Measurements from ENCODE around the gene TBC1D23.
"Not testable (repeated sequence)": the region's sequence is repeated elsewhere in the genome, so short reads cannot be mapped to it uniquely, and the experiment has no call there.

Gene TBC1D23

DNA sequence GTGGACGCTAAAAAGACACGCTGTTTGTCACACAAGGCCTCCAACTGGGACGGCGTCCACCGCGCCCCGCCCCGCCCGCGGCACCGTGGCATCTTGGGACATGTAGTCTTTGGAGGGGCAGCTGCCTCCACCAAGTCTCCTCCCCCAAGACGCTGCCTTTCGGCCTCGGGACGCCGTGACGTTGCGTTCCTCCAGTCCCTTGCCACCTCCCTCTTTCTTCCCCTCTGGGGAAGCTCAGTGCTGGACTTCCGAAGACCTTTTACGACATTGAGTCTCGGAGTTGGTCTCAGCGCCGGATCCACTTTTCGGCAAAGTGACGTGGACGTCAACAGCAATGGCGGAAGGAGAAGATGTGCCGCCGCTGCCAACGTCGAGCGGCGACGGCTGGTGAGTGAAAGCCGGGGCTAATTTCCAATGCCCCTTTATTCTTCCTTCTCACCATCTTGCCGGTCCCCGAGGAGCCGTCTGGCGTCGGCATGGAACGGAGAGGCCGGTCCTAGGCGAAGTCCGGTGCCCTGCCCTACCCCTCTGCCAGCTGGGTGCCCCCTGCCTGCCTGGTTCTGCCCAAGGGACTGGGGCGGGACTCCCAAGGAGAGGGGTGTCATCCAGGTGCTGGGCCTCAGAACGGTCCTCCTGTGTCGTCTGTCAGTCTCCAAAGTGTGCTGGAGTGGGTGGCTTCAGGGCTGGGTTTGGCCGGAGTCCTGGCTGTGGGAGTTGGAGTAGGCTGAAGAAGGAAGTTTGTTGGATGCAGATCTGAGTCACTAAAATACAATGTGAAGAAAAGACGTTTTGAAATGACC is at the start of gene TBC1D23:
TBC1D23 (plus strand) TSS at position 308 of the 800 bp plus-strand sequence; CDS start at position 335, 27 bp downstream.
- DNase-seq, result peak; percentile 95

DNA sequence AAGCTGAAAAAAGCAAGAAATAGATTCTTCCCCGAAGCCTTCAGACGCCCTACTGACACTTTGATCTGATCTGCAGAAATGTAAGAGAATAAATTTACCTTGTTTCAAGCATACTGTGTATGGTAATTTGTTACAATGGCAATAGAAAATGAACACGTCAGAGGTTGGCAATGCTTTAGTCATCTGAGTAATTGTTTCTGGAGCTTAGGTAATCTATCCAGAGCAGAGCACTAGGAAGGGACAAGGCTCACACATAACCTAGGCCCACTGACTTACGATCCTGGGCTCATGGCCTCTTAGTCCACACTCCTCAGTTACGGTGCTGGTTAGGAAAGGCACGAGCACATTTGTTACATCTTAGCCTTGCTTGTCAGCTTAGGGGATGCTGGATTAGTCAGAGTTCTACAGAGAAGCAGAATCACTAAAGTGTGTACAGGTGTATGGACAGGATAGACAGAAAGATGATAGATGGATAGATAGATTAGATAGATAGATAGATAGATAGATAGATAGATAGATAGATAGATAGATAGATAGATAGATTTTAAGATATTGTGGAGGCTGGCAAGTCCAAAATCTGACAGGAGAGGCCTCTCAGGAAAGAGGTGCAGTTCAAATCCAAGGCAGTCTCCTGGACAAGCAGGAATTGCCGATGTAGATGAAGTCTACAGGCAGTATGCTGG is 46.8 kb upstream of the TBC1D23 start:
- DNase-seq, result no peak

DNA sequence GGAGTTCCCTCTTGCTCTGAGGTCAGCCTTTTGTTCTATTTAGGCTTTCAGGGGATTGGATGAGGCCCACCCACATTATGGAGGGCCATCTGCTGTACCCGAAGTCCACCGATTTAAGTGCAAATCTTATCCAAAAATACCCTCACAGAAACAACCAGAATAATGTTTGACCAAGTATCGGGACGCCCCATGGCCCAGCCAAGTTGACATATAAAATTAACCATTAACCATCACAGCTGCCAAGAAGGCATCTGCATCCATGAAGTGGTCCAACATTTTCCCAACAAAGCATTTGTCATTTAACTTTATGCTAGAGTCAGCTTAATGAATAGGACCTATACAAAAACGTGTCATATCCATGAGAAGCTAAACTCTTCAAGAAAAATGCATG is 46.2 kb upstream of the TBC1D23 start:
- no peak for DNase-seq

DNA sequence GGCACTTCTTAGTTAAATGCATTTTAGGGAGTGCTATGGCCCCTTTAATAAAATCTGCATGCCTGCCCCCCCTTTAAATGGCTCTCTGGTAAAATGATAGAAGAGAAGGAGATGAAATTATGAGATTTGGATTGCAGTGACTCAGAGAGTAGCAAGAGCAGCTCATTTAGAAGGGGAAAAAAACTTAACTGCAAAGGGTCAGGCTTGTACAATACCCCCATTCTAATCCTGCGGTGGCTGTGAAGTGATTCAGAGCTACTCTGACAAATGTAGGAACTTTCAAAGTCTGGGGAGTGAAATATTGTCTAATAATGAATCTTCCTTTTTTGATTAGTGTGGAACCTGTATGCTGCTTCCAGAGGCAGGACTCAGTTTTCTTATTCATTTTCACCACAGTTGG is 44.1 kb upstream of the TBC1D23 start:
- no peak for DNase-seq

DNA sequence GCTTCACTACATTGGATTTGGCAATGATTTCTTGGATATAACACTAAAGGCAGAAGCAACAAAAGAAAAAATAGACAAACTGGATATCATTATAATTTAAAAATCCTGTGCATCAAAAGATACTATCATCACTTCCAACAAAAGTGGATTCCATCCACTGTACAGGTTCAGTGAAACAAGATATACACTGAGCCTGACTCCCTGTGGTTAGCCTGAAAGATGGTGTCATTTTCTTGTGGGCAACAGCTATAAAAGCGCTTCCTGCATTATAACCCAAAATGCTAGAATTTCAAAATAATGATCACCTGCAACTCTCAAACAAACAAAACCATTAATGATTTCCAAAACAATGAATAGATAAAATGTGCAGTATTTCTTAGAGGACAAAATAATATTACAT is 39.6 kb upstream of the TBC1D23 start:
- DNase-seq, result no peak

DNA sequence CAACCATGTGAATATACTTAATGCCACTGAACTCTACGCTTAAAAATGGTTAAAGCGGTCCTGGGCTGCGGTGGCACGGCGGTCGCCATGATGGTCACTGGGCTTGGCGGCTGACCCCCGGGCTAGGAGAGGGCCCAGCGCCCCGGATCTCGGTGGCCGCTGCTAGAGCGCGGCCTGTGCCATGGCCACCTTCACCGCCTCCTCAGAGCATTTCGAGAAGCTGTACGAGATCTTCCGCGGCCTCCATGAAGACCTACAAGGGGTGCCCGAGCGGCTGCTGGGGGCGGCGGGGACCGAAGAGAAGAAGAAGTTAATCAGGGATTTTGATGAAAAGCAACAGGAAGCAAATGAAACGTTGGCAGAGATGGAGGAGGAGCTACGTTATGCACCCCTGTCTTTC is 35.6 kb upstream of the TBC1D23 start:
- DNase-seq, result no peak

DNA sequence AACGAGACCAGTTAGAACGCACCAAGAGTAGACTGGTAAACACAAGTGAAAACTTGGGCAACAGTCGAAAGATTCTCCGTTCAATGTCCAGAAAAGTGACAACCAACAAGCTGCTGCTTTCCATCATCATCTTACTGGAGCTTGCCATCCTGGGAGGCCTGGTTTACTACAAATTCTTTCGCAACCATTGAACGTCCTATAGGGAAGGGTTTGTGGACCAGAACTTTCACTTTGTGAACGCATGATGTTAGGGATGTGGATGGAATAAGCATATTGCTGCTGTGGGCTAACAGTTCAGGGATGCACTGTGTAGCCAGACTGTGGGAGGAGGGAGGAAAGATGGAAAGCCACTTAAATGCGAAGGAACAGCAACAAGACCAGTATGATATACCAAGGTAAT is 34.9 kb upstream of the TBC1D23 start:
- DNase-seq, result no peak

DNA sequence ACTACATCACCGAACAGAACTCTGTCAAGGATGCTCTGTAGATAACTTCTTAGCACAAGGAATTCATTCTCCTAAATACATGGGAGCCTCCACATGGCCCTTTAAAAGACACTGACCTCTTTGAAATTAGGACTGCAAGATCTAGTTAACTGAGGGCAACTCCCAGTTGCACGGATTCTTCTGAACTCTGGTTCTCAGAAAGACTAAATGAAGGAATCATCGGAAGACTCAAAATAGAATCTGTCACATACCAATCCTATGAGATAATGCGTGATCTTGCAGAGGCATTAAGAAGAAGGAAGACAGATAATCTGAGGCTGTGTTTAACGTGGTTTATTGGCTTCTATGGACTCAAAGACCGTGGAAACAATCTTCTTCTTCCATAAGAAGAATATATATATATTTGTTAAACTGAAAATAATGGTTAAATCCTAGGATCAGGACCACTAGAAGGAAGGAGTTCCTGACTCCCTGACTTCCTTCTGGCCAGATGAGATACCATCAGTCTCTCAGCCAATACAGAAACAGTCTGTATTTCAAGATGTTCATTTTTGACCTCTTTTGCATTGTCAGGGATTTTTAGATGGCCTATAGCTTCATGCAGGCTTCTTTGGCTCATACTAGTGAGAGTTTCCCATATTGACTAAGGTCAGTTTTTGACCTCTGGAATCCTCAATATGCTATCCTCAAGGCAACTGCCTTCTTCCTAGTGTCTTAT is 33.9 kb upstream of the TBC1D23 start:
- DNase-seq, result no peak

DNA sequence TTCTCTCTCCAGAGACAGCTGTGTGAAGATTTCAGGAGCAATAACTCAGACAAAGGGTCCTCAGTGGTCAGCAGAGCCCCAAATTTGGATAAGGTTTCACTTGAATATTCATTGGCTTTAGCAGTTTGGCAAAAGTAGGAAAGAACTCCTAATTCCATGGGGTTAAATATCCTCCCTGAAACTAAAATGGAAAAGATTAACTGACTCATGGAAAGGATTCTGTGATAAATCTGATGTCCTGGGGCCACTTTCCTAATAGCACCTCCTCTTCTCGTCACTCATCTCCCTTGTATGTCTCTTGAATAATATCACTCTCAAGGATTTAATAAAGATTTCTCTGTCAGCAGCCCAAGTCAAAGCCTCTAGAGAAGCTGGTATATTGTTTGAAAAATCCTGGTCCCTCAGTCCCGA is 33.3 kb upstream of the TBC1D23 start:
- DNase-seq, result no peak

DNA sequence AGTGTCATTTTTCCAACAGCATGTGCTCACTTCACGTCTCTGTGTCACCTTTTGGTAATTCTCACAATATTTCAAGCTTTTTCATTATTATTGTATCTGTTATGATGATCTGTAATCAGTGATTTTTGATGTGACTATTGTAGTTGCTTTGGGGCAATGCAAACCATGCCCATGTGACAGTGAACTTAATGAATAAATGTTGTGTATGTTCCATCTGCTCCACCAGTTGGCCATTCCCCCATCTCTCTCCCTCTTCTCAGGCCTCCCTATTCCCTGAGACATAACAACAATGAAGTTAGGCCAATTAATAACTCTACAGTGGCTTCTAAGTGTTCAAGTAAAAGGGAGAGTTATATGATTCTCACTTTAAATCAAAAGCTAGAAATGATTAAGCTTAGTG is 32.5 kb upstream of the TBC1D23 start:
- DNase-seq, result no peak

DNA sequence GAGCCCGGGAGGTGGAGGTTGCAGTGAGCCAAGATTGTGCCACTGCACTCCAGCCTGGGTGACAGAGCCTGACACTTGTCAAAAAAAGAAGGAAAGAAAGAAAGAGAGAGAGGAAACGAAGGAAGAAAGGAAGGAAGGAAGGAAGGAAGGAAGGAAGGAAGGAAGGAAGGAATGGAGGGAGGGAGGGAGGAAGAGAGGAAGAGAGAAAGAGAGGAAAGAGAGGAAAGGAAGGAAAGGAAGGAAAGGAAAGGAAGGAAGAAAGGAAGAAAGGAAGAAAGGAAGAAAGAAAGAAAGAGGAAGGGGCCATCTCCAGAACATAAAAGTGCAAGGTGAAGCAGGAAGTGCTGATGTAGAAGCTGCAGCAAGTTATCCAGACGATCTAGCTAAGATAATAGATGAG is 31.6 kb upstream of the TBC1D23 start:
- DNase-seq, result not testable (repeated sequence)

DNA sequence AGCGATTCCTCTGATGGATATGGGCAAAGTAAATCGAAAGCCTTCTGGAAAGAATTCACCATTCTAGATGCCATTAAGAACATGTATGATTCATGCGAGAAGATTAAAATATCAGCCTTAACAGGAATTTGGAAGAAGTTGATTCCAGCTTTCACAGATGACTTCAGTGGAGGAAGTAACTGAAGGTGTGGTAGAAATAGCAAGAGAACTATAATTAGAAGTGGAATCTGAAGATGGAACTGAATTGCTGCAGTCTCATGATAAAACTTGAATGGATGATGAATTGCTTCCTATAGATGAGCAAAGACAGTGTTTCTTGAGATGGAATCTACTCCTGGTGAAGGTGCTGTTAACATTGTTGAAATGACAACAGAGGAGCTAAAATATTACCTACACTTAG is 30.1 kb upstream of the TBC1D23 start:
- DNase-seq, result no peak

DNA sequence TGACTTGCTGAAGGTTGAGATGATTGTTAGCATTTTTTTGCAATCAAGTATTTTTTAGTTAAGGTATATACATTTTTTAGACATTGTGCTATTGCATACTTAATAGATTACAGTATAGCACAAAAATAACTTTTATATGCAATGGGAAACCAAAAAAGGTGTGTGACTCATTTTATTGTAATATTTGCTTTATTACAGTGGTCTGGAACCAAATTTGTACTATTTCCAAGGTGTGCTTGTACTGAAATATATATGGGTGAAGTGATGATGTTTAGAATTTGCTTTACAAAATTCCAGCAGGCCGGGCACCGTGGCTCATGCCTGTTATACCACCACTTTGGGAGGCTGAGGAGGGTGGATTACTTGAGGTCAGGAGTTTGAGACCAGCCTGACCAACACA is 29.1 kb upstream of the TBC1D23 start:
- DNase-seq, result no peak

DNA sequence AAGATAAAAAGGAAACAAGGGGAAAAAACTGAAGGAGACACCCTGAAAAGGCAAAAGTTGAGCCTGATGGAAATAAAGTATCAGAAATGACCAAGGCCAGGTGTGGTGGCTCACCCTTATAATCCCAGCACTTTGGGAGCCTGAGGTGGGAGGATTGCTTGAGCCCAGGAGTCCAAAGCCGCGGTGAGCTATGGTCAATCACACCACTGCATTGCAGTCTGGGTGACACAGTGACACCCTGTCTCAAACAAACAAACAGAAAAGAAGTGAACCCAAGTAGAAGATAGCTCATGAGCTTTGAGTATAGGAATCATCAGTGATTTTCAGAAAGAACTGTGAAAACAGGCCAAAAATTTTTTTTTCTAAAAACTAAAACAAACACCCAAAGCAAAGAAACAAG is 26.4 kb upstream of the TBC1D23 start:
- no peak for DNase-seq

DNA sequence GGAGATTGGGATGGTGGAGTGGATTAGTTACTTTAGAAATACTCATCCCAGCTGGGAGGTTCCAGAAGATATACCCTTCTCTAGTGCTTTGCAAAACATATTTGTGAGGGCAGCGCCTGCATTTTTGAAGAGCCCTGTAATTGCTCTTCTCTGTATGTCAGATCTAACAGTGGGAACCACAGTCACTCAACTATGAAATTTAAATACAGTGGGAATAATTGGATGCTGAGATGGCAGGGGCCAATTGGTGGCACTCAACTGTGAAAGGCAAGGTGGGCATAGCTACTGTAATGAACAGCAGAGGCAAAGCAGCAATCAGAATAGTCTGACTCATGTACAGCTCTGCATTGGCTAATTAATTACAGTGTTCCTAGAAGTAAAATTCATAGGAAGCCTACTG is 22.2 kb upstream of the TBC1D23 start:
- DNase-seq, result no peak

DNA sequence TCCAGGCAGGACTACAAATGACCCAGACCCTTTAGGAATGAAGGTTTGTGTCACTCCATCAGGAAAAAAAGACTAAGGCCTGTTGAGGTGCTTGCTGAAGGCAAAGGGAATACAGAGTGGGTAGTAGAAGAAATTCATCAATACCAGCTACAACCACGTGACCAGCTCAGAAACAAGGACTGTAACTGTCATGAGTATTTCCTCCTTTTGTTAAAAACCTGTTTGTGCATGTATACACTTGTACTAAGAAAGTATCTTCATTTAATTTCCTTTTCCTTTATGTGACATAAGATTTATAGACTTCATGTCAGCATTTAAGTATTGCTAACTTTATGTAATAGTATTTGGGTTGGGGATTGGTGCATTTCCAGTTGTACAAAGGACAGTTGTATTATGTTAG is 18.3 kb upstream of the TBC1D23 start:
- not testable (repeated sequence) for DNase-seq

DNA sequence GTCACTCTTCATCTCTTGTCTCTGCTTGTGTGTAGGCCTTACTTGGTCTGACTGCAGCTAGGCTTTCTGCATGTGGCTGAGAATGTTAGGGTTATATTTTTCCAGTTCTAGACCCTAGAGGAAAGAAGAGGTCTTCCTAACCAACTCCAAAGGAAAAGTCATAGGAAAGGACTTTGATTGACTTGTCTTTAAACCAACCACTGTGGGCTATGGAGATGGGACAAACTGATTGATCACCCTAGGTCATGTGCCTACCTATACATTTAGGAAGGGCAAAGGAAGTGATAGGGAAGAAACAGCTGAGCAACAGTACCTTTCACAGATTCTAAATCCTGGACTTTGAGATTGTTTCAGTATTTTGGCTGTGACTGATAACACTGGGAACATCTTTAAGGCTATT is 16.5 kb upstream of the TBC1D23 start:
- no peak for DNase-seq

DNA sequence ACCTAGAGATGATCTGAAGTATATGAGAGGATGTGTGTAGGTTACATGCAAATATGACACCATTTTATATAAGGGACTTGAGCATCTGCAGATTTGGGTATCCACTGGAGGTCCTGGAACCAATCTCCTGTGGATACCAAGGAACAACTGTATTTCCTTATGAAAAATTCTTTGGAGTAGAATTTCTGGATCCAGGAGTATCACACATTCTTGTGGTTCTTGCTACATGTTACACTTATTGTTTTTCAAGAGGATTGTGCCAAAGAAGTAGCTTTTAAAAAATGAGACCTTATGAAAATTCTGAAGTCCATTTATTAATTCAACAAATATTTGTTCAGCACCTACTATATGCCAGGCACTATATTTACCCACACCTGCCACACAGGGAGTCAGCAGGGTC is 15.7 kb upstream of the TBC1D23 start:
- DNase-seq, result no peak

DNA sequence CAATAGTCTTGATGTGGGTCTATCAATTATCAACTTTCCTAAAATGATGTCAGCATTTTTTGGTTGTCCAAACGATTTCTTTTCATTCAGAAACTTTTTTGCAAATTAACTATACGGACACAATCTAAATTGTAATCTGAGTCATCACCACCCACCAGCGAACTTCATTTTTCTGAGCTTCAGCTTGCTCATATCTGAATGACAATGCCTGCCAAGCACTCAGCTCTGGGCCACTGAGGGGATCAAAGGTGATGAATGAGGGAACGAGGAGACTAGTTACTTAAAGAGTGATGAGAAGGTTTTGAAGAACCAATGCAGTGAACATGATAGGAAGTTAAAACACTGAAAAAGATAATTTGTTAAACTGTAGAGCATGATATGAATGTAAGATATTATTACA is 14.9 kb upstream of the TBC1D23 start:
- DNase-seq, result no peak

DNA sequence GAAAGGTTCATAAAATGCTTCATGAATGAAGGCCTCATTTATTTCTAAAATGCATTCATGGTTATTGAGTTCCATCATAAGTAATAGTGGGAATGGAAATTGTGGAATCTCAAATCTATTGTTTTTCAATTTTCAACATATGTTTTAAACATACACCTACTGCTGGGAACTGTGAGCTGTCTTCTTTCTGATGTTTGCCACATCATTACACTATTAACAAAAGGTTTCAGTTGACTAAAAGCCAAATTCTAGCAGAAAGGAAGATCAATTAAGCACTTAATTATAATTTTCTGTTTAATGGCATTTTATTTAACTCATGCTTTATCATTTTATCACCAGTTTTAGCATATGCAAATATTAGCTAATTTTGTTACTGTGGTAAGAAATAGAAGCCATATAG is 13.8 kb upstream of the TBC1D23 start:
- no peak for DNase-seq

DNA sequence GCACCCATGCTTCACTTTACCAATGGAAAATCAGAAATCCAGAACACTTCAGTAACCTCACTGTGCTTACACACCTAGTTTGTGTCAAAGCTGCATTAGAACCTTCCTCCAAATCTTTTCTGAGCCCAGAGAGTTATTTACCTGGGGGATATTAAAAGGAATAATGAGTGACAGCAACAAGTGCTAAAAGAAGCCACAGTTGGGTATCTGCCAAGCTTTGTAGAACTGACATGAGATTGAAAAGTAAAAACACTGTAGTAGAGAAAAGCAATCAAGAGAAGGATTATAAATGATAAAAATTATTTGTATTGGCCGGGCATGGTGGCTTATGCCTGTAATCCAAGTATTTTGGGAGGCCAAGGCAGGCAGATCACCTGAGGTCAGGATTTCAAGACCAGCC is 8.8 kb upstream of the TBC1D23 start:
- DNase-seq, result no peak

DNA sequence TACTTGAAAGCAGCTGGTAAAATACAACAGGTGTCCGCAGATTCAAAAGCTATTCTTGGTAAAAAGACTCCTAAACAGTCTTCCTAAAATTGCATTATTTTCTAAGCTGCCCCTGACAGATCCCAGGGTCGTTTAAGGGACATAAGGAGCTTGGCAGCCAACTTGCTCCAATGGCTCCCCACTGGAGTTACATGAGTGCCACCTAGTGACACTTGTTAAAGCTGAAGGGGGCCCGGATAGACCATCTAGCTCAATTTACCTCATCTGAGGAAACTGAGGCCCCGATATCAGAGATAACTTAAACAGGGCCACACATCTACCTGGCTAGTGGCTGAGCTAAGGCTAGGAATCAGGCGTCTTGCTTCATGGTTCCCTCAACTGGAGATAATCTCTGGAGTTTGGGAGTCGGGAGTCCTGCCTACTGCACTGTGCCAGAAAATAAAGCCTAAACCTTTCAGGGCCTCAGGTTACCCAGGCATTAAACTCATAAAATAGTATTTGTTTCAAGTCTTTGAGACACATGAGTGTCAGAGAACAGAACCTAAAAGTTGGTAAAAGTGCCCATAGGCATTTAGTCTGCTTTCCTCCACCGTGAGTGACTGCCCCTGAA is 6.5 kb upstream of the TBC1D23 start:
- peak; percentile 11 for DNase-seq

DNA sequence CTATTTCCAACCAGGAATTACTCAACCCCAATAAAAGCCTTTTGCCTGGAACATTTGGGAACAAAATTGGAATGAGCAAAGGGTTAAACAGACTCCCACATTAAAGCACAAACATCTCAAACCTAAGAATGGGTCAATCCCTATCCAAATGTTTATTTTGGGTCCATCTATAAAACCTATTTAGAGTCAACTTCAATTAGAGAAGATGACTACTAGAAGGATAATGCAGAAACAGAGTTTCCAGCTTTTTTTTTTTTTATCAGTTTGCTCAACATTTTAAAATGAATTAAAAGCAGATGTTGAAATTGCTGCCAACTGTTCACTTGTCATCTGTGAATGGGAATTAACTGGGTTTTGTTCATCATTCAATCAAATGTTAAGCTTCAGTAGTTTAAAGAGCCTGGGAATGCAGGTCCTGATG is 4.1 kb upstream of the TBC1D23 start:
- no peak for DNase-seq

DNA sequence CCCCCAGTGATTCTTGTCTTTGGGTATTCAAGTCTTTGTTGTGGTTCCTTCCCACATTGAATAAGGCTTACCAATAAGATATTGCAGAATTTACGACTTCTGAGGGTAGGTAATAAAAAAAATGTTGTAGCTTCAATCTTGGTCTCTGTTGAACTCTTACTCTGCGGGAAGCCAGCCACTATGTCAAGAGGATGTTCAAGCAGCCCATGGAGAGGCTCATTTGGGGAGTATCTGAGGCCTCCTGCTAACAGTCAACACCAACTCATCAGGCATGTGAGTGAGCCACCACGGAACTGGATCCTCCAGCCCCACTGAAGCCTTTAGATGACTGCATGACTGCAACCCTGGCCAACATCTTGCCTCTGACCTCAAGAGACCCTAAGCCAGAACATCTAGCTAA is 3.2 kb upstream of the TBC1D23 start:
- no peak for DNase-seq
